ENCODE data around the gene GBP4.

DNA sequence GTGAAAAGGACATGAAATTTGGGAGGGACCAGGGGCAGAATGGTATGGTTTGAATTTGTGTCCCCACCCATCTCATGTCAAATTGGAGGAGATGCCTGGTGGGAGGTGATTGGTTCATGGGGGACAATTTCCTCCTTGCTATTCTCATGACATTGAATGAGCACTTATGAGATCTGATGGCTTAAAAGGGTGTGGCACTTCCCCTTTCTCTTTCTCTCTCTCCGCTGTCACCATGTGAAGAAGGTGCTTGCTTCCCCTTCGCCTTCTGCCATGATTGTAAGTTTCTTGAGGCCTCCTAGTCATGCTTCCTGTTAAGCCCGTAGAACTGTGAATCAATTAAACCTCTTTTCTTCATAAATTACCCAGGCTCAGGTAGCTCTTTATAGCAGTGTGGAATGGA is 7.6 kb upstream of the GBP4 start:
- TF ChIP-seq EZH2phosphoT487 (IDR thresholded peaks at IDR 0.05; ENCODE audit: unreplicated experiment) (no peak), EZH2 (IDR thresholded peaks at IDR 0.05; ENCODE audit: low read depth, unreplicated experiment) (no peak)
